Measurements from ENCODE around the gene PANK4. TPM values are rescaled to one million over a fixed set of nuclear protein-coding genes. Genes with fewer than 3 reads are reported as not detected.

The PANK4 gene
- total and polyA plus RNA-seq, 12 donors = 13.8 to 50.2 (median 28.4) TPM

DNA sequence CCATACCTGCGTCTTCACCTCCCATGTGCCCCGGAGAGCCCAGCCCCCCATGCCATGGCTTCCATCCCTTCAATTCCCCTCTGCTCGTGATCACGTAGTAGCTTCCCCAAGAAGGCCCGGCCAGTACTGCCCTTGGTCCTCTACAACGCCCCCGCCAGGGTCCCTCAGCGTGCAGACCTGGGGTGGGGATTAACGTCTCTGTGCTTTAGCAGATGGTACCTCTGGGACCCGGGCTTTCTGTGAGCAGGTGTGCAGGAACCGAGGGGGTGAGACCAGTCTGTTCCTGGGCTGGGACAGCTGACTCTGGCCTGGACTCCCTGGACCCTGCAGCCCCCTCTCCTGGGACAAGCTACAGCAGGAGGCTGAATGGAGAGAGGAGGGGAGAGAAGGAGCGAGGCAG lies 49.1 kb downstream of the PANK4 start:
- no peaks in the 10 kb centered on the region for H3K9me3 ChIP-seq (replicated peaks in 1 of 3)
- DNase-seq = no peak
- H3K4me1 ChIP-seq (replicated peaks in 1 of 2) = peaks cover 11 to 24% of the 10 kb centered on the region in 2 donors
- intact Hi-C loops (cut with DNase I) = no loop called here
- no peaks in the 10 kb centered on the region for H3K36me3 ChIP-seq (replicated peaks in 1 of 2)
- no peak overlapping the region for H3K27ac ChIP-seq
- WGBS, 4 donors = 74 to 83% (median 77%) methylated on average over 11 to 12 of the region's 12 CpGs
- no peak overlapping the region for H3K4me3 ChIP-seq
- TF ChIP-seq, protein P1, sequence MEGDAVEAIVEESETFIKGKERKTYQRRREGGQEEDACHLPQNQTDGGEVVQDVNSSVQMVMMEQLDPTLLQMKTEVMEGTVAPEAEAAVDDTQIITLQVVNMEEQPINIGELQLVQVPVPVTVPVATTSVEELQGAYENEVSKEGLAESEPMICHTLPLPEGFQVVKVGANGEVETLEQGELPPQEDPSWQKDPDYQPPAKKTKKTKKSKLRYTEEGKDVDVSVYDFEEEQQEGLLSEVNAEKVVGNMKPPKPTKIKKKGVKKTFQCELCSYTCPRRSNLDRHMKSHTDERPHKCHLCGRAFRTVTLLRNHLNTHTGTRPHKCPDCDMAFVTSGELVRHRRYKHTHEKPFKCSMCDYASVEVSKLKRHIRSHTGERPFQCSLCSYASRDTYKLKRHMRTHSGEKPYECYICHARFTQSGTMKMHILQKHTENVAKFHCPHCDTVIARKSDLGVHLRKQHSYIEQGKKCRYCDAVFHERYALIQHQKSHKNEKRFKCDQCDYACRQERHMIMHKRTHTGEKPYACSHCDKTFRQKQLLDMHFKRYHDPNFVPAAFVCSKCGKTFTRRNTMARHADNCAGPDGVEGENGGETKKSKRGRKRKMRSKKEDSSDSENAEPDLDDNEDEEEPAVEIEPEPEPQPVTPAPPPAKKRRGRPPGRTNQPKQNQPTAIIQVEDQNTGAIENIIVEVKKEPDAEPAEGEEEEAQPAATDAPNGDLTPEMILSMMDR (IDR thresholded peaks at IDR 0.05) = no peak
- TF ChIP-seq POLR2A (IDR thresholded peaks at IDR 0.05) = no peak
- no peaks in the 10 kb centered on the region for H3K27me3 ChIP-seq

DNA sequence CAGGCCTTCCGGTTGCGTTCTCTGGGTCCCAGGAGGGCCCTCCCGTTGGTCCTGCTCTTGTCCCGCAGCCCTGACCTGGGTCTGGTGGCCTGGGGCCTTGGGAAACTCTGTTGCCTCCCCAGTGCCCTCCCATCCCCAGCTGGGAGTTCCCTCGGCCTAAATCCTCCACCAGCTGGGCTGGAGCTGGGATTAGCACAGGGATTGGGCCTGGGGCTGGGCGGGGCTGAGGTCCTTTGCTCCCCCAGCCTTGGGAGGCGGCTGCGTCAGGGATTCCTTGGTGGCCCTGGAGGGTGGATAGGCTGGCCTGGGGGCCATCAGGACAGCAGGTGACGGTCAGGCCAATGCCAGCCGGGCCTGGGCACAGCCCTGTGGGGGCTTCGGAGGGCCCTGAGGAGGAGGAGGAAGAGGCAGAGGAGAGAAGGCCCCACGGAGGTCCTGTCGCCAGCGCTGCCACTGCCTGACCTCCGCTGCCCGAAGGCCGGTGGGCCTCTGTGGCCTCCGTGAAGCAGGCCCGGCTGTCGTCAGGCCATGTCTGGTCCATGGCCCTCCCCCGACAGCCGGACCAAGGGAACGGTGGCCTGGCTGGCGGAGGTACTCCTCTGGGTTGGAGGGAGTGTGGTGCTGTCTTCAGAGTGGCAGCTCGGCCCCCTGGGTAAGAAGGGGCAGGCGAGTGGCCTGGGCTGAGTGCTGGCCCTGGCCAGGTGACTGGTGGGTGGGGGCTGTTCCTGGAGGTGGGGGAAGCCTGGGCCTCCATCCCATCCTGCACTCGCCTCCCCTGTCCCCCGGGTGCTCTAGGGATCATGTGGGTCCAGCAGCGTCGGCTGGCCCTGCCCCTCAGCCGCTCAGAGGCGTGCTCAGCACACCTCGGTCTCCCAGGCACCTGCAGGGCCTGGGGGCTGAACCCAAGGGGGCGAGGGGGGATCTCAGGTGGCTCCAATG lies 50.1 kb downstream of the PANK4 start, which contains the start of gene PLCH2:
TSS of gene PLCH2 (plus strand) at position 229 of the 939 bp plus-strand sequence. CDS start at position 529, 300 bp downstream.
- intact Hi-C loops (cut with DNase I) = no loop called here
- no peaks in the 10 kb centered on the region for H3K9me3 ChIP-seq (replicated peaks in 1 of 3)
- peak within 1 kb of the TSS in 2 of 5 donors; percentile 78 to 89 for H3K27ac ChIP-seq
- no peak for DNase-seq
- TF ChIP-seq, protein P1 (IDR thresholded peaks at IDR 0.05) = no peak
- no peak for TF ChIP-seq POLR2A (IDR thresholded peaks at IDR 0.05)
- no peaks in the 10 kb centered on the region for H3K27me3 ChIP-seq
- H3K36me3 ChIP-seq (replicated peaks in 1 of 2) = no peaks in the 10 kb centered on the region
- peaks cover 11 to 24% of the 10 kb centered on the region in 2 donors for H3K4me1 ChIP-seq (replicated peaks in 1 of 2)
- no peak within 1 kb of the TSS for H3K4me3 ChIP-seq
- WGBS, 4 donors = 85 to 89% (median 87%) methylated on average over 18 to 34 of the region's 34 CpGs

DNA sequence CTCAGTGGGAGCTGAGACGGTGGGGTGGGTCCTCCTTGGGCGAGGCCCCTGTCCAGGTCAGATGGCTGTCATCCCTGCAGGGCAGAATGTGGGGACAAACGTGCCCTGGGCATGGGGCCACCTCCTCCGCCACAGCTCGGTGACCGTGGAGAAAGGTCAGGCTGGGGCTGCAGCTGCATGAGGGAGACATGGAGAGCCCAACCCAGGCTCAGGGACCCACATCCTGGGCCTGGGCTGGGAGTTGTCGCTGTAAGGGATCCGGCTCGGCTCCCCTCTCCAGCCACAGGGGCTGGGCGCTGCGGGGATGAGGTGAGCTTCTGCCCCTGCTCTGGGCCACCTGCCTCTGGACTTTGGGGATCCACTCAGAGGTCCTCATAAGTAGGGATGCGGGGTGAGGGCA lies 50.8 kb downstream of the PANK4 start:
- DNase-seq = peak in 5 of 7 donors; percentile 33 to 67 (median 45)
- H3K27me3 ChIP-seq = no peaks in the 10 kb centered on the region
- 49 to 76% (median 69%) methylated on average over 4 to 12 of the region's 12 CpGs for WGBS, 4 donors
- H3K4me3 ChIP-seq = no peak overlapping the region
- H3K9me3 ChIP-seq (replicated peaks in 1 of 3) = no peaks in the 10 kb centered on the region
- no peak for TF ChIP-seq POLR2A (IDR thresholded peaks at IDR 0.05)
- TF ChIP-seq, protein P1 (IDR thresholded peaks at IDR 0.05) = no peak
- peaks cover 11 to 24% of the 10 kb centered on the region in 2 donors for H3K4me1 ChIP-seq (replicated peaks in 1 of 2)
- no peaks in the 10 kb centered on the region for H3K36me3 ChIP-seq (replicated peaks in 1 of 2)
- intact Hi-C loops (cut with DNase I) = no loop called here
- peak overlapping the region in 2 of 5 donors; percentile 78 to 89 for H3K27ac ChIP-seq

DNA sequence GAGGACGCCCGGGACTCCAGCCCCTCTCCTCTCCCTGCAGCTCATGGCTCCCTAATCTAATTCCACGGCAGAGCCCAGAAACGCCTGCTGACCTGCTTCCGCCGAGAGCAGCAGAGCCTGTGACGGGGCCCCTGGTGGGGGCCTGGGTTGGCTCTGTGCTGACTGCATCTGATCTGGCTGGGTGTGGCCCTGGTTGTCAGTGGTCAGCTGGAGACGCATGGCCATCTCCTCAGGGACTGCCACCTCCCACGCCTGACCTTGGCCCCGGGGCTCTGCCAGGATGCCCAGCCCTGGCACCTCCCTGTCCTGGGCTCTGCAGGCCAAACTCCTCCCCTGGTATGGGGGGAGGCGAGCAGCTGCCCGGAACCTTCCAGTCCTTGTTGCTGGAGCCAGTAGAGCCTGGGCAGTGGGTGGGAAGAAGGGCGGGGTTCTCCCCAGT lies 51.4 kb downstream of the PANK4 start:
- TF ChIP-seq POLR2A (IDR thresholded peaks at IDR 0.05) = peak; percentile 60 to 72
- TF ChIP-seq, protein P1 (IDR thresholded peaks at IDR 0.05) = no peak
- peak overlapping the region in 1 of 4 donors; percentile 32 for H3K4me3 ChIP-seq
- DNase-seq = peak; percentile 81 to 99 (median 95)
- peak overlapping the region in 4 of 5 donors; percentile 31 to 89 (median 72) for H3K27ac ChIP-seq
- WGBS, 4 donors = 29 to 47% (median 38%) methylated on average over 5 to 13 of the region's 13 CpGs
- no peaks in the 10 kb centered on the region for H3K36me3 ChIP-seq (replicated peaks in 1 of 2)
- peaks cover 11 to 24% of the 10 kb centered on the region in 2 donors for H3K4me1 ChIP-seq (replicated peaks in 1 of 2)
- intact Hi-C loops (cut with DNase I) = no loop called here
- no peaks in the 10 kb centered on the region for H3K9me3 ChIP-seq (replicated peaks in 1 of 3)
- no peaks in the 10 kb centered on the region for H3K27me3 ChIP-seq
